ENCODE data around the gene CMSS1.

The CMSS1 gene

GRCh38 chr3:100230710-100231109, 413.0 kb downstream of the CMSS1 start:
- FAIRE-seq: no peak

More at GRCh38 chr3:100230710-100231109, 413.0 kb downstream of the CMSS1 start:
- TF ChIP-seq TAF1 (IDR thresholded peaks at IDR 0.05; ENCODE audit: borderline replicate concordance, low read depth, low read length) (no peak), POLR2AphosphoS5 (IDR thresholded peaks at IDR 0.05; ENCODE audit: low read depth, low read length) (no peak), POLR2A (IDR thresholded peaks at IDR 0.05; ENCODE audit: low read depth, low read length) (no peak)
- DNase-seq (ENCODE audit: insufficient read length): no peak
